Loucy (cell line): Measurements from ENCODE around the gene POMT1.

Source experiments
- H2AFZ ChIP-seq: fragments of 200-600 bp; sonication (generic); 2 replicates; pipeline ENCODE4 v1.6.0; 2016; ENCODE audit warnings: antibody characterized with exemption, mild to moderate bottlenecking, low read length, moderate library complexity
- H3F3A ChIP-seq: fragments of 200-600 bp; 2 replicates; pipeline ENCODE4 v1.6.0; 2016; ENCODE audit warnings: antibody characterized with exemption, low read depth, mild to moderate bottlenecking
- H3K27me3 ChIP-seq: fragments of 200-600 bp; sonication (generic); 2 replicates; pipeline ENCODE4 v1.6.1; 2014; ENCODE audit warnings: low read length, mild to moderate bottlenecking; ENCODE audit not compliant: insufficient read depth, poor library complexity, severe bottlenecking
- H3K36me3 ChIP-seq: fragments of 200-600 bp; sonication (generic); 2 replicates; pipeline ENCODE4 v1.6.1; 2016; ENCODE audit warnings: low read length; ENCODE audit not compliant: insufficient read depth
- H3K4me1 ChIP-seq: fragments of 200-600 bp; sonication (generic); 2 replicates; pipeline ENCODE4 v1.5.1; 2014; ENCODE audit warnings: low read length, mild to moderate bottlenecking; ENCODE audit not compliant: insufficient read depth, poor library complexity, severe bottlenecking
- H3K4me2 ChIP-seq: fragments of 200-600 bp; sonication (generic); 2 replicates; pipeline ENCODE4 v1.6.0; 2014; ENCODE audit warnings: antibody characterized with exemption, low read length, low read depth, mild to moderate bottlenecking; ENCODE audit not compliant: poor library complexity, severe bottlenecking
- H3K4me3 ChIP-seq: fragments of 200-600 bp; sonication (generic); 2 replicates; pipeline ENCODE4 v1.5.1; 2014; ENCODE audit warnings: low read length, mild to moderate bottlenecking, mixed read lengths; ENCODE audit not compliant: poor library complexity, severe bottlenecking
- H3K79me2 ChIP-seq: fragments of 200-600 bp; sonication (generic); 2 replicates; pipeline ENCODE4 v1.6.1; 2014; ENCODE audit warnings: low read length; ENCODE audit not compliant: insufficient read depth
- H3K9ac ChIP-seq: fragments of 200-600 bp; sonication (generic); 2 replicates; pipeline ENCODE4 v1.6.0; 2014; ENCODE audit warnings: mild to moderate bottlenecking, low read depth, low read length, moderate library complexity; ENCODE audit not compliant: poor library complexity, severe bottlenecking
- H3K9me2 ChIP-seq: fragments of 200-600 bp; sonication (generic); replicated peaks from 2 replicates; pipeline ENCODE4 v1.6.1; 2016; ENCODE audit warnings: low read depth, low read length, mixed read lengths
- H3K9me3 ChIP-seq: fragments of 200-600 bp; sonication (generic); 2 replicates; pipeline ENCODE4 v1.6.1; 2014; ENCODE audit warnings: mild to moderate bottlenecking, antibody characterized with exemption, low read length, low read depth; ENCODE audit not compliant: insufficient read depth
- H4K20me1 ChIP-seq: fragments of 200-600 bp; sonication (generic); 2 replicates; pipeline ENCODE4 v1.6.0; 2014; ENCODE audit warnings: antibody characterized with exemption, low read length, mild to moderate bottlenecking; ENCODE audit not compliant: insufficient read depth, poor library complexity, severe bottlenecking
- CTCF ChIP-seq: fragments of 200-600 bp; sonication (generic); conservative IDR thresholded peaks from 2 replicates; pipeline ENCODE4 v1.5.1; 2014; ENCODE audit warnings: mild to moderate bottlenecking, antibody characterized with exemption, low read length
- EZH2phosphoT487 ChIP-seq: fragments of 200-600 bp; IDR thresholded peaks from 2 replicates; pipeline ENCODE4 v1.6.1; 2018; ENCODE audit warnings: antibody characterized with exemption, mild to moderate bottlenecking, moderate library complexity, borderline replicate concordance

Gene POMT1

GRCh38 chr9:131521203-131521602, 18.5 kb downstream of the POMT1 start:
- H3K9me2 ChIP-seq = no peaks in the 10 kb centered on the region
- no peaks in the 10 kb centered on the region for H3K9me3 ChIP-seq
- H3K4me2 ChIP-seq = no peak overlapping the region
- H3K36me3 ChIP-seq = peaks cover 61% of the 10 kb centered on the region; the same call in 1 of the 2 replicates
- H3K9ac ChIP-seq = no peak overlapping the region
- H3F3A ChIP-seq = no peaks in the 10 kb centered on the region
- no peak overlapping the region for H2AFZ ChIP-seq
- no peaks in the 10 kb centered on the region for H4K20me1 ChIP-seq
- no peaks in the 10 kb centered on the region for H3K4me1 ChIP-seq
- H3K79me2 ChIP-seq = no peaks in the 10 kb centered on the region
- H3K4me3 ChIP-seq = no peak overlapping the region
- H3K27me3 ChIP-seq = no peaks in the 10 kb centered on the region
- no peak for TF ChIP-seq EZH2phosphoT487
- no peak for TF ChIP-seq CTCF

- no peak overlapping the region for H2AFZ ChIP-seq
- H3K79me2 ChIP-seq = no peaks in the 10 kb centered on the region
- no peaks in the 10 kb centered on the region for H3K4me1 ChIP-seq
- peaks cover 59% of the 10 kb centered on the region; the same call in 1 of the 2 replicates for H3K36me3 ChIP-seq
- no peak overlapping the region for H3K4me2 ChIP-seq
- no peaks in the 10 kb centered on the region for H3K9me2 ChIP-seq
- H3K27me3 ChIP-seq = no peaks in the 10 kb centered on the region
- H3K9ac ChIP-seq = no peak overlapping the region
- TF ChIP-seq CTCF (no peak), EZH2phosphoT487 (no peak)
- no peaks in the 10 kb centered on the region for H3K9me3 ChIP-seq
- H3K4me3 ChIP-seq = no peak overlapping the region
- H3F3A ChIP-seq = no peaks in the 10 kb centered on the region
- H4K20me1 ChIP-seq = no peaks in the 10 kb centered on the region
Observed at GRCh38 chr9:131521822-131522221, 19.1 kb downstream of the POMT1 start.

- TF ChIP-seq CTCF (no peak), EZH2phosphoT487 (no peak)
- H3K9me2 ChIP-seq = no peaks in the 10 kb centered on the region
- H3K79me2 ChIP-seq = no peaks in the 10 kb centered on the region
- H3K27me3 ChIP-seq = no peaks in the 10 kb centered on the region
- no peak overlapping the region for H3K9ac ChIP-seq
- H4K20me1 ChIP-seq = no peaks in the 10 kb centered on the region
- H3K9me3 ChIP-seq = no peaks in the 10 kb centered on the region
- no peaks in the 10 kb centered on the region for H3F3A ChIP-seq
- peaks cover 59% of the 10 kb centered on the region; the same call in 1 of the 2 replicates for H3K36me3 ChIP-seq
- no peak overlapping the region for H2AFZ ChIP-seq
- no peak overlapping the region for H3K4me3 ChIP-seq
- H3K4me1 ChIP-seq = no peaks in the 10 kb centered on the region
- no peak overlapping the region for H3K4me2 ChIP-seq
Observed at GRCh38 chr9:131522257-131523085, 19.8 kb downstream of the POMT1 start.
